HG02943 (cell line): Measurements from ENCODE around the gene CDH4.

Experiments used
- ATAC-seq: cut with Tn5 transposase; IDR thresholded peaks from one replicate; pipeline ENCODE4 v1.9.1; 2021; ENCODE audit warnings: mild to moderate bottlenecking, low read depth, moderate library complexity; ENCODE audit not compliant: unreplicated experiment

The CDH4 gene

GRCh38 chr20:61708891-61709290, 456.8 kb downstream of the CDH4 start:
- ATAC-seq = no peak

GRCh38 chr20:61710108-61710507, 458.0 kb downstream of the CDH4 start:
- ATAC-seq = no peak

DNA sequence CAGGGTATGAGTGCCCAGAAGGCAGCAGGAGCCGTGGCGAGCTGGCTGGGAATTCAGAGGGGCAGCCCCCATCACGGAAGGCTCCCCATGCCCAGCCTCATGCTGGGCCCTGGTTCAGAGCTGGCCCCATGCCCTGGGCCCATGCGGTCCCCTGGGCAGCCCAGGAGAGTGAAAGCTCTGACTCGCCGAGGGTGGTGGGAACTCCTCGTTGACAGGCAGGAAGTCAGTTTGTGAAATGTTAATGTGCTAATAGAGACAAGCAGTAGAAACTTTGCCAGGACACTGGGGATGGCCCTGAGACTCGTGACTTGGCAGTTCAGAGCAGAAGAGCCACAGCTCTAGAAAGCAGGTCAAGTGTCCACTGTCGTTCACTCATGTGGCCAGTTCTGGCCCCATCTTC, 460.6 kb downstream of the CDH4 start:
- ATAC-seq = no peak

DNA sequence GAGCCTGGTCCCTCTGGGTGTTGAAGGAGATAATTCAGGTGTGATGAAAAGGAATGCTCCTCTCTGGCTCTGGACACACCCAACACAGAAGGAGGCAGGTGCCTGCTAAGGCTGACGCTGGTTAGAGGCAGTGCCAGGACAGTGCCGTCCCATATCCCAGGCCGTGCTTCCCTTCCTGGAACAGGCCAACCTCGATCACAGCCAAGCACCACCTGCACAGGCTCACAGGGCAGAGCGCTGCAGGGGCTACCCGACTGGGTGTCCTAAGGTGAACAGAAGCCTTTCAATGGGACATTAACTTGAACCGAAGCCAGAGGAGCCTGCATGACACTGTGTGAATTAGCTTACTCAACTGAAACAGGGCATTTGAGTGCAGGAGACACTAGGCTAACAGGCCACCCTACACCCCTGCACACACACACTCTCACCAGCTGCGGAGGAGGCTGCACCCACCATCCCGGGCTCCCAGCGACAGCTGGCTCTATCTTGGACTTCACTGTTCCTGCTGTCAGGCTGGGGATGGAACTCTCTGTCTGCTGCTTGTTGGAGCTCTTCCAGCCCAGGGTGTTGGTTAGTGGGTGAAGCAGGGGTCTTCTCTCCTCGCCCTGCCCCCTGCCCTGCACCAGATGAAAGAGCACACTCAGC, 466.4 kb downstream of the CDH4 start:
- ATAC-seq = no peak

GRCh38 chr20:61719691-61720347, 467.8 kb downstream of the CDH4 start:
- ATAC-seq = no peak

DNA sequence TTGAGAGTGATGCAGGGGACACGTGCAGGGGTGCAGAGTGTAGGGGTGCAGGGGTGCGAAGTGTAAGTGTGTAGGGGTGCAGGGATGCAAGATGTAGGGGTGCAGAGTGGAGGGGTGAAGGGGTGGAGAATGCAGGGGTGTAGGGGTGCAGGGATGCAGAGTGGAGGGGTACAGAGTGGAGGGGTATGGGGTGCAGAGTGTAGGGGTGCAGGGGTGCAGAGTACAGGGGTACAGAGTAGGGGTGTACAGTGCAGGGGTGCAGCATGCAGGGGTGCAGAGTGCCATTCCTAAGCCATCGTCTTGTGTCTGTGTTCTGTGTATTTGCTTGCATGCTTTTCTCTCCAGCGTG, 468.3 kb downstream of the CDH4 start:
- no peak for ATAC-seq

DNA sequence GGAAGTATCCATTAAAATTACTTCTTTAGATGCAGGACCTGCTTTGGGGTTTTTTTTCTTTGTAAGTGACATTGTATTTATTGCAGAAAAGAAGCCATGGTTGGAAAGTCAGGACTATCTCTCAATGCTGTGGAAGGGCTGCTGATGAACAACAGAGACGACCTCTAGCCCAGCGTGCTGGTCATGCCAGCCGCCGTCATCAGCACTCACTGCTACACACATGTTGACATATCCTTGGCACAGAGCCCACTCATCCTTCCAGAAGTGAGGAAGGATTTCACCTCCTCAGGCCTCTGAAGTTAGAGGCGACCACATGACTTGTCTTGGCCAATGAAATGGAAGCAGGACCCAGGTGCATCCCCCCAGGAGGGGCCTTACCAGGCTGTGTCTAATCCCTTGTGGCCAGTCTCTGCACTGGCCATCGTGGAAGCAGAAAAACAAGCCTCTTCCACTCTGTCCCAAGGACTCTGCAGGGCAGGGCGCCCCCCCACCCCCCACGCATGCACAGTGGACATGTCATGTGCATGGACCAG, 470.2 kb downstream of the CDH4 start:
- no peak for ATAC-seq

DNA sequence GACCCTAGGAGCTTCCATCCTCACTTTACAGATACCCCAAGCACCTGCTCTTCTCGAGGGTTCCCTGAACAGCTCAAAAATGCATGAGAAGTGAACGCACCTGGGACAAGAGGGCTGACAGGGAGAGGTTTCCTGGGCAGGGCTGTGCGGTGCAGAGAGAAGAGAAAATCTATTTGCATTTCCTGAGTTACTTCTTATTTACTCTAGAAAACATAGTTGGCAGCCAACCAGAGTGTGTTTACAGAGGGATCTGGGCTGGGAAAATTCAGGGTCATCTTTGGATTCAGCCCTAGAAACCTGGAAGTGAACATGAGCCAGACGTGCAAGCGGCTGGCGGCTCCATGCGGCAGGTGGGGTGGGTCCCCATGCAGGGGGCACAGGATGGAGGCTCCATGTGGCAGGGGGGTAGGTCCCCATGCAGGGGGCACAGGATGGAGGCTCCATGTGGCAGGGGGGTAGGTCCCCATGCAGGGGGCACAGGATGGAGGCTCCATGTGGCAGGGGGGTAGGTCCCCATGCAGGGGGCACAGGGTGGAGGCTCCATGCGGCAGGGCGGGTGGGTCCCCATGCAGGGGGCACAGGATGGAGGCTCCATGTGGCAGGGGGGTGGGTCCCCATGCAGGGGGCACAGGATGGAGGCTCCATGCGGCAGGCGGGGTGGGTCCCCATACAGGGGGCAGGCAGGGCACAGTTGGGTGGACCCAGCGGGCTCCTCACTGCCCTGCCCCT, 471.6 kb downstream of the CDH4 start:
- no peak for ATAC-seq

DNA sequence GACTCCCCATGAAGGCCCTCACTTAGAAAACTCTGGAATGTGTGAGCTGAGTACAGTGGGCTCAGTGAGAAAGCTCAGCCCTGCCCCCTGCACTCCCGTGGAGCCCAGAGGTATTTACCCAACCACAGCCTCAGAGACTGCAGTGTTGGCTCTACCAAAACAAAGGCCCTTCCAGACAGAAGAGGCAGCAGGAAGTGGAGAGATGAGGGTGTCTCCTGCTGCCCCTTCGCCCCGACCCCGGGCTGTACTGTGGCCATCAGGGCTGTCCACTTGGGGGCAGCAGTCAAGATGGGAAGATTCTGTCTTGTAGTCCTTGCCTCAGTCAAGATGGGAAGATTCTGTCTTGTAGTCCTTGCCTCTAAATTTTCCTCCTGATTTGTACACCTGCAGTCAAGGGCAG, 472.3 kb downstream of the CDH4 start:
- ATAC-seq = no peak

DNA sequence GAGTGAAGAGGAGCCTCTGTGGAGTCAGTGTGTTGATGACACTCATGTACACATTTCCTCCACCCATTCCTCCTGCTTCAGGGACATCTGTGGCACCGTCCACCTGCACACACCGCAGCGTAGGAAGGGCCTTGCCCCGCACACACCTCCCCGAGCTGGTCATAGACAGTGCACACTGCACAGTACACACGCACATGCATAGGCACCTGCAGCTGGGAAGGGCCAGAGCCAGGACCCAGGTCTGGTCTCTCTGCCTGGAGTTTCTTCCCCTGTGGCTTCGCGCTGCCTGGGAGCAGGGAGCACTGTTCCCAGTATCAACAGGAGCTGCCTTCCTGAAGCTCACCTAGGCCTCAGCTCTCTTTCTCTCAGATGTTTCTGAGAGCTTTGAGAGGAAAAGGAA, 473.1 kb downstream of the CDH4 start:
- no peak for ATAC-seq

DNA sequence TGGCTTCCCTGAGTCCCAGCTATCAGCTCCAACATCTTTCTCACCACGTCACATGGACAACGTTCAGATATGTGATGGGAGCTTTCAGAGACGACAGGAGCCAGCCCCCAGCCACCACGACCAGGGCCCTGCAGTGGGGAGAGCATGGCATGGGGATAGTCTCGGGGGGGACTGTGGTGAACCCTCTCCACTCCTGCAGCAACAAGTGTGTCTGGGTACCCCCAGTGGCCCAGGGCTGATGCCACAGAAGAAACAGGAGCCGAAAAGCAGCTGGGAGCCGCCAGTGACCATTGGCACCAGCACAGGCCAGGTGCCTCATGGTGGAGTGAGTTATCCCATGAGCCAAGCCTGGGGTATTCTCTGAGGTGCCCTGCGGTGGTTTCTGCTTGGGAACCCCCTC, 473.9 kb downstream of the CDH4 start:
- no peak for ATAC-seq

DNA sequence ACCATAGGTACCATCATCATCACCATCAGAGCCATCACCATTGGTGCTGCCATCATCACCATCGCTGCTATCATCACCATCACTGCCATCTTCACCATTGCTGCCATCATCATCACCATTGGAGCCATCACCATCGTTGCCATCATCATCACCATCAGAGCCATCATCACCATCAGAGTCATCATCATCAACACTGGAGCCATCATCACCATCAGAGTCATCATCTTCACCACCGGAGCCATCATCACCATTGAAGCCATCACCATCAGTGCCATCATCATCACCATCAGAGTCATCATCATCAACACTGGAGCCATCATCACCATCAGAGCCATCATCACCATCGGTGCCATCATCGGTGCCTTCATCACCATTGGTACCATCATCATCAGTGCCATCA, 474.9 kb downstream of the CDH4 start:
- ATAC-seq = no peak

- no peak for ATAC-seq
These were observed 475.7 kb downstream of the CDH4 start for GRCh38 chr20:61727761-61728160.

DNA sequence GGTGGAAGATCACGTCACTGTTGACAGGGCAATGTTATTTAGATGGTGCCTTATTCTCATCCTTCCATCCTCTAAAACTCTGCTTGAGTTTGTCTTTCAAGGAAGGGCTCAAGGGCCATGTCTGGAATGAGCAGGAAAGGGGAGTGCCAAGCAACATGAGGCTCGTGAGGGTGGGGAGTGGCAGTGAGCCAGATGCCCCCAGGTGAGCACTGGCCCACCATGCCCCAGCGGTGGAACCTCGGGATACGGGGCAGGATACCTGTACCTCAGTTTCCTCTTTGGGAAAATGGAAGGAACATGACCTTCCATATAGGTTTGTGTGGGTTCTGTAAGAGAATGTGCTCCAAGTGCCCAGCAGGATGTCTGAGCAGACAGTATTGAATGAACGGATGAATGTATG, 476.3 kb downstream of the CDH4 start:
- ATAC-seq = no peak

DNA sequence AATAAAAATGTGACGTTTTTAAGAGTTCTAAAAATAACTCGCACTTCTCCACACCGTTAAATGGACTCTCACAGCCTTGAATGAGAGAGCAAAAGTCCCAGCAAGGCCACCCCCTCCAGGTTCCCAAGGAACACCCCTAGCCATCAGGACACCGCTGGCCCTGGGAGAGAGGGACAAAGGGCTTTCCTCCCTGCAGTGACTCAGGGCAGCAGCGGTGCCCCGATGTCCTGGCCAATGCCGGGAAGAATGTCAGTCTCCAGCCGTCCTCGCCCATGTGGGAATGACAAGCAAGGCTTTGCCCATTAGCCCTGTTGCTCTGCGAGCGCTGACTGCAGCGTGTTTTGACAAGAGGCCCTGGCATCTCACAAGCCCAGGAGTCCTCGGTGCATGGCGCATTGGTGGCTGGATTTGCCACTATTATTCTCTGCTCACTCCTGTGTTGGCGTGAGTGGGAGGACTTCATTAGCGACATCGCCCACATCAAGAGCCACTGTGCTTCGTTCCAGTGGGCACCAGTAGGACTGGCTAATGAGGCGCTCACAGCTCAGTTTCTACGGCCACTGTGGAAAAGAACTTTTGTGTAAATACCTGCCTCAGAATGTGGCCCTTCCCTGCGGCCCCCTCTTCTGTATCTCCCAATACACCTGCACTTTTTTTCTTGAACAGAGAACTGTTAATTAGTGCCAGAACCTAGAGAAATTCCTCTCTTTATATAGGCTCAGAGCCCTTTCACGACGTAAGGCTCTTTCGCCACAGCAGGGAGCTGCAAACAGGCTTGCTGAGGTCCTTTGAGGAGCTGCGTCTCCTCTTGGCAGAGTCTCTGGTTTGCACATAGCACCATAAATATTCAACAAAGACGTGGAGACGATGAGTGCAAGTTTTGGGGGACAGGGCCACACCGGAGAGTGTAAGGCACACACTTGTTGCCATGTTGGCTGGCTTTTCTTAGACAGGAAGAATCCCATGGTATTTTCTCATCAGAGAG, 477.0 kb downstream of the CDH4 start:
- no peak for ATAC-seq

- ATAC-seq = no peak
These were observed 478.7 kb downstream of the CDH4 start for GRCh38 chr20:61730631-61731362.

DNA sequence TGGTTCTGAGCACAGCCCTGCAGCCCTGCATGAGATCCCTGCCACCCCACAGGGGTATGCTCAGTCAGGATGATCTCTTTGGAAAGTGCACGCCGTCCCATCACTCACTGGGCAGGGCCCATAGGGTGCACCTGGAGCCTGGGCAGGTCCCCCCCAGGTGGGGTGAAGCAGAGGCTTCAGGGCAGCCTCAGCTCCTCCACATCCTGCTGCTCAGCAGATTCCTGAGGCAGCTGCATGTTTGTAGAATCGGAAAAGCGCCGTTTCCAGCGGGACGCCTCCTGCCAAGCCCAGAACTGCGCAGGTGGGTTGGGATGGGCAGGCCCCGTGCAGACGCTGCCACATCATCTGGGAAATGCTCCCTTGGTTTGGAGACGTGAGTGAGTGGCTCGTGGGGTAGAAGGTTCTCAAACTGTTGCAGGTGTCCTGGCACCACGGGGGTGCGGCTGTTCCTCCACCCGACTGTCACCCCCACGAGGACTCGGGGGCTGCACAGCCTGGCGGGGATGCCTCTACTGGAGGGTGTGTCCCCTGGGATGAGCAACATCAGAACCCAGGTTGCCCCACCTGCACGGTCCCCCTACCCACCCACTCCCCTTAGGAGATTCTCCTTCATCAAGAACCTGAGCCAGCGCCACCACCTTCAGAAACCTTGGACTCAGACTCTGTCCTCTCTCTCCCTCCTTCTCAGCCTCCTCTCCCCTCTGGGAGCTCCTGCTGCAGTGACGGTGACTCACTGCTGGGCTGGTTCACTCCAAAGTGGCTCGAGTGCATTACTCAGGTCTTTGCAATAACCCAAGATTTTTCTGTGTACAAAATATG, 479.5 kb downstream of the CDH4 start:
- ATAC-seq = no peak

GRCh38 chr20:61732511-61733210, 480.6 kb downstream of the CDH4 start:
- no peak for ATAC-seq
